Measurements from ENCODE around the gene UGT1A9. TPM values are rescaled to one million over a fixed set of nuclear protein-coding genes. Genes with fewer than 3 reads are reported as not detected.

The UGT1A9 gene
- total RNA-seq, 4 donors from 2014 or later, result 4.6 to 18.7 (median 10.5) TPM

GRCh38 chr2:233761040-233761769 lies 89.5 kb downstream of the UGT1A9 start:
- no peaks in the 10 kb centered on the region for H3K9me3 ChIP-seq
- peaks cover 0 to 36% (median 9%) of the 10 kb centered on the region in 4 donors for H3K4me1 ChIP-seq
- 77 to 83% methylated on average over 3 to 4 of the region's 4 CpGs for WGBS, 2 donors (ENCODE audit: low coverage in 1 of 2)
- intact Hi-C loops (cut with DNase I; ENCODE audit: low total_unique reads), result no loop called here
- H3K27ac ChIP-seq, result no peak overlapping the region
- DNase-seq, result no peak
- no peak overlapping the region for H3K4me3 ChIP-seq
- H3K36me3 ChIP-seq, result no peaks in the 10 kb centered on the region
- no peaks in the 10 kb centered on the region for H3K27me3 ChIP-seq
- TF ChIP-seq POLR2A (IDR thresholded peaks at IDR 0.05) (no peak), POLR2AphosphoS5 (IDR thresholded peaks at IDR 0.05) (no peak), EP300 (IDR thresholded peaks at IDR 0.05; ENCODE audit: low read depth) (no peak), CTCF (IDR thresholded peaks at IDR 0.05) (no peak)
- in situ Hi-C loops (cut with MboI; ENCODE audit: low pct_ligation_motif_present in 1 of 4, low pct_unique_long_range_greater_than_20kb in 1 of 4, low sequenced_read_pairs in 3 of 4), result no loop called here

- in situ Hi-C loops (cut with MboI; ENCODE audit: low pct_ligation_motif_present in 1 of 4, low pct_unique_long_range_greater_than_20kb in 1 of 4, low sequenced_read_pairs in 3 of 4), result no loop called here
- no peak for TF ChIP-seq EP300 (IDR thresholded peaks at IDR 0.05; ENCODE audit: low read depth)
- TF ChIP-seq POLR2AphosphoS5 (IDR thresholded peaks at IDR 0.05), result peak in 1 of 3 donors; percentile 36
Observed at GRCh38 chr2:233764264-233764663, 92.6 kb downstream of the UGT1A9 start.

GRCh38 chr2:233764761-233765160 lies 93.1 kb downstream of the UGT1A9 start:
- 49 to 73% methylated on average over 2 to 3 of the region's 3 CpGs for WGBS, 2 donors (ENCODE audit: low coverage in 1 of 2)
- in situ Hi-C loops (cut with MboI; ENCODE audit: low pct_ligation_motif_present in 1 of 4, low pct_unique_long_range_greater_than_20kb in 1 of 4, low sequenced_read_pairs in 3 of 4), result no loop called here
- intact Hi-C loops (cut with DNase I; ENCODE audit: low total_unique reads), result no loop called here

More at GRCh38 chr2:233764264-233764663, 92.6 kb downstream of the UGT1A9 start:
- Histone ChIP-seq H3K27ac (peak overlapping the region in 1 of 4 donors; percentile 46), H3K4me1 (peaks cover 0 to 20% (median 7%) of the 10 kb centered on the region in 4 donors), H3K27me3 (no peaks in the 10 kb centered on the region), H3K9me3 (no peaks in the 10 kb centered on the region), H3K36me3 (no peaks in the 10 kb centered on the region), H3K4me3 (no peak overlapping the region)
- intact Hi-C loops (cut with DNase I; ENCODE audit: low total_unique reads), result no loop called here
- peak; percentile 34 for DNase-seq
- WGBS, 2 donors (ENCODE audit: low coverage in 1 of 2), result 41% methylated on average over 7 of the region's 7 CpGs; no CpG with 5 or more reads in 1 of the 2 donors

GRCh38 chr2:233766416-233766815 lies 94.7 kb downstream of the UGT1A9 start:
- in situ Hi-C loops (cut with MboI; ENCODE audit: low pct_ligation_motif_present in 1 of 4, low pct_unique_long_range_greater_than_20kb in 1 of 4, low sequenced_read_pairs in 3 of 4) (no loop called here), intact Hi-C loops (cut with DNase I; ENCODE audit: low total_unique reads) (no loop called here)
- TF ChIP-seq POLR2AphosphoS5 (IDR thresholded peaks at IDR 0.05) (no peak), POLR2A (IDR thresholded peaks at IDR 0.05) (no peak), CTCF (IDR thresholded peaks at IDR 0.05) (no peak), EP300 (IDR thresholded peaks at IDR 0.05; ENCODE audit: low read depth) (no peak)
- Histone ChIP-seq H3K27me3 (no peaks in the 10 kb centered on the region), H3K36me3 (no peaks in the 10 kb centered on the region), H3K27ac (no peak overlapping the region), H3K9me3 (no peaks in the 10 kb centered on the region), H3K4me1 (peaks cover 0 to 14% (median 4%) of the 10 kb centered on the region in 4 donors), H3K4me3 (no peak overlapping the region)
- WGBS, 2 donors (ENCODE audit: low coverage in 1 of 2), result 50 to 68% methylated on average over 1 to 4 of the region's 4 CpGs
- peak; percentile 27 for DNase-seq

More at GRCh38 chr2:233764761-233765160, 93.1 kb downstream of the UGT1A9 start:
- Histone ChIP-seq H3K27ac (peak overlapping the region in 1 of 4 donors; percentile 46), H3K27me3 (no peaks in the 10 kb centered on the region), H3K9me3 (no peaks in the 10 kb centered on the region), H3K4me1 (peaks cover 0 to 15% (median 6%) of the 10 kb centered on the region in 4 donors), H3K4me3 (no peak overlapping the region), H3K36me3 (no peaks in the 10 kb centered on the region)
- no peak for TF ChIP-seq POLR2A (IDR thresholded peaks at IDR 0.05)
- TF ChIP-seq CTCF (IDR thresholded peaks at IDR 0.05), result no peak
- TF ChIP-seq EP300 (IDR thresholded peaks at IDR 0.05; ENCODE audit: low read depth), result no peak
- no peak for TF ChIP-seq POLR2AphosphoS5 (IDR thresholded peaks at IDR 0.05)
- no peak for DNase-seq

All from transverse colon (tissue), 4 donors.